ENCODE results near the gene HARS1. TPM values are rescaled to one million over a fixed set of nuclear protein-coding genes. Genes with fewer than 3 reads are reported as not detected.

The HARS1 gene
- total and polyA plus RNA-seq, 2 donors (not counting 3 experiments of a cell fraction or from before 2014, with no cell fraction given) = 65.2 to 104 TPM

GRCh38 chr5:140637371-140638100, 53.6 kb downstream of the HARS1 start:
- Histone ChIP-seq H3K4me1 (ENCODE audit: control insufficient read depth, extremely low read depth, insufficient read depth, low read length) (peaks cover 19% of the 10 kb centered on the region), H3K9ac (replicated peaks; ENCODE audit: extremely low read depth, insufficient read depth, low read length) (no peak overlapping the region), H3K4me2 (ENCODE audit: insufficient read depth, low read length) (no peak overlapping the region), H3K27me3 (ENCODE audit: control insufficient read depth in 2 of 2, insufficient read depth in 2 of 2, low read length in 2 of 2) (no peaks in the 10 kb centered on the region), H4K20me1 (replicated peaks; ENCODE audit: control insufficient read depth, extremely low read depth, insufficient read depth, low read length) (no peaks in the 10 kb centered on the region), H3K79me2 (ENCODE audit: control insufficient read depth, insufficient read depth, low read length) (peaks cover 5% of the 10 kb centered on the region), H3K4me3 (replicated peaks in 1 of 3; ENCODE audit: insufficient read depth in 1 of 3, low read depth in 1 of 3, low read length in 3 of 3) (no peak overlapping the region), H3K9me1 (replicated peaks; ENCODE audit: control insufficient read depth, extremely low read depth, insufficient read depth, low read length) (no peaks in the 10 kb centered on the region), H3K36me3 (ENCODE audit: control insufficient read depth in 2 of 2, extremely low read depth in 1 of 2, insufficient read depth in 2 of 2, low read length in 2 of 2) (peaks cover 0 to 2% of the 10 kb centered on the region in 2 experiments), H2AFZ (ENCODE audit: low read depth, low read length) (no peak overlapping the region), H3K9me3 (replicated peaks; ENCODE audit: control insufficient read depth, insufficient read depth, low read length) (no peaks in the 10 kb centered on the region), H3K27ac (ENCODE audit: insufficient read depth, low read depth, low read length) (no peak overlapping the region)
- POLR2A ChIA-PET = no interaction called here
- FAIRE-seq (no peak), DNase-seq (ENCODE audit: low read depth, low spot score) (no peak)
- CTCF ChIA-PET = interaction anchor here (0.7 to 5.4 kb wide), 3 partner anchors 61 to 971 kb away, joined by 3 to 108 read pairs (median 50); partner anchors contain the start of gene EIF4EBP3
- intact Hi-C loops (cut with micrococcal nuclease) = loop anchor here (2.0 to 10.0 kb wide), 3 partner anchors 81 to 393 kb away; partner anchors contain the start of gene SRA1
- no peak for TF ChIP-seq POLR2A (IDR thresholded peaks at IDR 0.05; ENCODE audit: low read depth, low read length)
- no peak for TF ChIP-seq MAX (IDR thresholded peaks at IDR 0.05; ENCODE audit: insufficient read depth, insufficient read length)
- TF ChIP-seq CTCF (IDR thresholded peaks at IDR 0.05; ENCODE audit: extremely low read depth in 1 of 2, insufficient read depth in 1 of 2, low read depth in 1 of 2, low read length in 2 of 2) = no peak
- no peak for TF ChIP-seq MYC (IDR thresholded peaks at IDR 0.05; ENCODE audit: low read depth, low read length)
- no peak for TF ChIP-seq FOS (IDR thresholded peaks at IDR 0.05; ENCODE audit: borderline replicate concordance, insufficient read depth, low read length)
- TF ChIP-seq JUN (IDR thresholded peaks at IDR 0.05; ENCODE audit: borderline replicate concordance, insufficient read depth, insufficient read length, low read depth) = no peak
- no TSS peak for BruUV-seq (replicated peaks)
- dilution Hi-C loops (cut with MboI; ENCODE audit: extremely low pct_ligation_motif_present, low sequenced_read_pairs) = no loop called here
